ENCODE measurements around the gene TLCD3B. TPM values are rescaled to one million over a fixed set of nuclear protein-coding genes. Genes with fewer than 3 reads are reported as not detected.

Gene TLCD3B
- total and polyA plus RNA-seq, 9 of the 15 experiments (the other 6 are each of a cell fraction or from before 2014, with no cell fraction given) = 0.10 to 0.52 (median 0.23) TPM; not detected in 4

- TF ChIP-seq SIN3B (IDR thresholded peaks at IDR 0.05; ENCODE audit: low read depth) (no peak), CXXC5 (CRISPR knock-in tag; IDR thresholded peaks at IDR 0.05) (no peak), ETS2 (tag; IDR thresholded peaks at IDR 0.05; ENCODE audit: borderline replicate concordance, poor library complexity, severe bottlenecking) (no peak), SOX6 (IDR thresholded peaks at IDR 0.05) (peak; percentile 59), MAFG (tag; conservative IDR thresholded peaks at IDR 0.05) (peak; percentile 88), NCOR1 (IDR thresholded peaks at IDR 0.05) (peak; percentile 49; the same call in 1 of the 2 replicates), ADNP (tag; IDR thresholded peaks at IDR 0.05) (no peak), ELF2 (CRISPR knock-in tag; IDR thresholded peaks at IDR 0.05) (no peak), HDAC2 (IDR thresholded peaks at IDR 0.05) (peak; percentile 76; the same call in 1 of the 2 replicates), MAFF (IDR thresholded peaks at IDR 0.05; ENCODE audit: low read length) (peak; percentile 91), ARID1B (IDR thresholded peaks at IDR 0.05) (peak; percentile 61; the same call in 1 of the 2 replicates), HMG20B (CRISPR knock-in tag; IDR thresholded peaks at IDR 0.05) (no peak), CBFA2T2 (conservative IDR thresholded peaks at IDR 0.05) (peak; percentile 65), MAFK (IDR thresholded peaks at IDR 0.05; ENCODE audit: low read length) (peak; percentile 93), RCOR1 (IDR thresholded peaks at IDR 0.05; ENCODE audit: borderline replicate concordance in 1 of 2, low read depth in 2 of 2, low read length in 2 of 2) (peak; percentile 84 to 98), ATF1 (CRISPR knock-in tag; IDR thresholded peaks at IDR 0.05) (no peak), ATF1 (tag; IDR thresholded peaks at IDR 0.05) (0 out of 2 replicates have a peak, but pooled peaks have one; percentile 16), RBM22 (IDR thresholded peaks at IDR 0.05; ENCODE audit: low read depth, low read length, poor library complexity, severe bottlenecking) (no peak), CBFA2T3 (IDR thresholded peaks at IDR 0.05) (peak; percentile 81), NFE2 (IDR thresholded peaks at IDR 0.05; ENCODE audit: low read depth) (peak; percentile 58), NRF1 (conservative IDR thresholded peaks at IDR 0.05 in 1 of 2, IDR thresholded peaks at IDR 0.05 in 1 of 2) (no peak), TEAD4 (IDR thresholded peaks at IDR 0.05; ENCODE audit: low read length) (peak; percentile 59; the same call in 1 of the 2 replicates), TEAD4 (CRISPR knock-in tag; IDR thresholded peaks at IDR 0.05; ENCODE audit: borderline replicate concordance) (no peak), ZKSCAN8 (CRISPR knock-in tag; IDR thresholded peaks at IDR 0.05) (peak; percentile 88), KLF16 (IDR thresholded peaks at IDR 0.05) (peak; percentile 44)
- TF ChIP-seq, protein P1, sequence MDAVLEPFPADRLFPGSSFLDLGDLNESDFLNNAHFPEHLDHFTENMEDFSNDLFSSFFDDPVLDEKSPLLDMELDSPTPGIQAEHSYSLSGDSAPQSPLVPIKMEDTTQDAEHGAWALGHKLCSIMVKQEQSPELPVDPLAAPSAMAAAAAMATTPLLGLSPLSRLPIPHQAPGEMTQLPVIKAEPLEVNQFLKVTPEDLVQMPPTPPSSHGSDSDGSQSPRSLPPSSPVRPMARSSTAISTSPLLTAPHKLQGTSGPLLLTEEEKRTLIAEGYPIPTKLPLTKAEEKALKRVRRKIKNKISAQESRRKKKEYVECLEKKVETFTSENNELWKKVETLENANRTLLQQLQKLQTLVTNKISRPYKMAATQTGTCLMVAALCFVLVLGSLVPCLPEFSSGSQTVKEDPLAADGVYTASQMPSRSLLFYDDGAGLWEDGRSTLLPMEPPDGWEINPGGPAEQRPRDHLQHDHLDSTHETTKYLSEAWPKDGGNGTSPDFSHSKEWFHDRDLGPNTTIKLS (IDR thresholded peaks at IDR 0.05; ENCODE audit: borderline replicate concordance, low read depth) = peak; percentile 46; the same call in 1 of the 2 replicates
These were observed 2.2 kb upstream of the TLCD3B start (continued) for GRCh38 chr16:30033270-30033669.

Data from K562 (cell line).